Activated CD4-positive, alpha-beta T cell treated with anti-CD3 and anti-CD28 coated beads for 1 hour (primary cell): ENCODE results near the gene ZNF618.

ENCODE experiments used
- DNase-seq: peaks from one replicate; pipeline ENCODE4 v3.0.0-alpha.2; 2020

Gene ZNF618

GRCh38 chr9:114004221-114004716 is 128.2 kb downstream of the ZNF618 start:
- DNase-seq = no peak

GRCh38 chr9:114005371-114006154 is 129.5 kb downstream of the ZNF618 start:
- no peak for DNase-seq

DNA sequence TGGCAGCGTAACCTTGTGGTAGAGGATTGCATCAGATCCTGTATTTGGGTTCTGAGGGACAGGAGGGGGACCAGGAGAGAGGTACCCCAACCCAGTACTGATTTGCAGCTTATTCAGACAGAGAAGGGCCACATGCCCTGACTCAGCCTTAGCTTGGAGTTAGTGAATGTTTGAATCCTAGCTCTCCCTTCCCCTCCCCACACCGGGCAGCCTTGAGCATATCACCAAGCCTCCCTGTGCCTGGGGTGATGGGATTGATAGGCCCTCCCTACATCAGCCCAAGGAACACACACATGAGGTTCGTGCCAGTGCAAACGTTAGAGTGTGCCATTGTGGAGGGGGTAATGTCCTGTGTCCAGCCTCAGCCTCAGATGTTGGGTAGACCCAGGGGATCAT is 130.0 kb downstream of the ZNF618 start:
- peak; percentile 3 for DNase-seq

DNA sequence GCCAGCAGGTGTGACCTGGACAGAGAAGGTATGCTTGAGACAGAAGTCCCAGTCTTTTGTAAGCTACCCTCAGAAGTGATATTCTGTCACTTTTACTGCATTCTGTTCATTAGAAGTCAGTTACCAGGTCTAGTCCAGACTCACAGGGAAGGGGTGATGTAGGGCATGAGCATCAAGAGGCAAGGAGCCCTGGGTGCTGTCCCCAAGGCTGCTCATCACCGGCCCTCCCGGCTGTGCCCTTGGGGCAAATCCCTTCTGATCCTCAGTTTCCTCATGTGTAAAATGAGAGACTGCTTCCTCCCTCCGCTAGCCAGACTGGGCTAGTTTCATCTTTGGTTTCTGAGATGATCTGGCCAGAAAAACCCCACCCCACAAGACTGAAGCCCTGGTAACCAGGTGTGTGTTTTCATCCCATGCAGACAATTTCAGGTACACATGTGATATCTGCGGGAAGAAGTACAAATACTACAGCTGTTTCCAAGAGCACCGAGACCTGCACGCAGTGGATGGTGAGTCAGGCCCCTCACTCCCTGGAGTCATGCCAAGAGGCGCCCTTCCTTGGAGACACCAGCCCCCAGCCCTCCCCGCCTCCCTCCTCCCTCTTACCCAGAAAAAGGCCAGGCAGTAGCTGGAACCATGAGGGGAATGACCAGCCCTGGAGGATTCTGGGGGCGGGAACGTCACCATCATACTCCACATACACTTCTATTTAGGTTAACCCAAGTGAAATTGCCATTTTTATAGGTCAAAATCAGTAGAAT is 131.0 kb downstream of the ZNF618 start:
- DNase-seq = no peak

DNA sequence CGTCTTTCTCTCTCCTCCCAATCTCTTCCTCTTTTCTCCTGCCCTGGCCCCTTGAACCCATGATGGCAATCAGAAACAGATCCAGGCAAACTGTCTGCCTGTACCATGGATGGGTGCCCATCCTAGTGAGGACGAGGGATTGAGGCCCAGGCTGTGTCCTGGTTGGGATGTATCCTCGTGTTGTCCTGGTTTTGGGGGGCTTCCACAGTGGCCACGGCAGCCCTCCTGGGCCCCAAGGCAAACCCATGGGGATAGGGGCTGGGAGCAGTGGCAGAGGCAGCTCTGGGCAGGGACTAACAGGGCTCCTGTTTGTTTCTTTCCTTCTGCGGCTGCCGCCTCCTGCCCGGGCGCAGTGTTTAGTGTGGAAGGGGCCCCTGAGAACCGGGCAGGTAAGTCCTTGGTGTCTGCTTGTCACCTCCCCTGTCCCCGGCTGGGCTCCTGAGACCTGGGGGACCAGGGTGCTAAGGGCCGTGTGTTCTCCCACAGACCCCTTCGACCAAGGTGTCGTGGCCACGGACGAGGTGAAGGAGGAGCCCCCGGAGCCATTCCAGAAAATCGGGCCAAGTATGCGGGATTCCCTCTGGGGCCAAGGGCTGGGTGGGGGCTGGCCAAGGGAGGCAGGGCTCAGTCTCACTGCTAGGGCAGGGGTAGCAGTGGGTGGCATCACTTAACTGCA is 132.0 kb downstream of the ZNF618 start:
- DNase-seq = no peak

GRCh38 chr9:114008667-114009410 is 132.7 kb downstream of the ZNF618 start:
- DNase-seq = no peak

DNA sequence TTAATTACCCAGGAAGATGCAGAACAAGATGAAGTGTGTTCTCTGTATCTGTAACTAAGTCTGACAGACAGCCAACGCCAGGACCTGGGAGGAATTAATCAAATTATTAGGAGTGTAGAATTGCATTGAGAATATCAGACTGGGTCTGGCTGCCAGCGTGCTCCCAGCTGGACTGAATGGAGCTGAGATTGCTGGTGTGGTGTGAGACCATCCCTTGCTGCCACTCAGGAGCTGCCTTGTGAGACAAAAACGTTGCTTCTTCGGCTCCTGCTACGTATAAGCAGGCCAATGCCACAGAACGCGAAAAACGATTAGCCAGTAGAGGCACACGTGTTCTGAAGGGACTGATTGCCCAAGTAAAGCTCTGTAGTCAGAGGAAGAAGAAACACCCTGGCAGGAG is 135.2 kb downstream of the ZNF618 start:
- DNase-seq = no peak

- no peak for DNase-seq
These were observed 136.0 kb downstream of the ZNF618 start for GRCh38 chr9:114012126-114012525.

- no peak for DNase-seq
These were observed 137.9 kb downstream of the ZNF618 start for GRCh38 chr9:114014044-114014443.

DNA sequence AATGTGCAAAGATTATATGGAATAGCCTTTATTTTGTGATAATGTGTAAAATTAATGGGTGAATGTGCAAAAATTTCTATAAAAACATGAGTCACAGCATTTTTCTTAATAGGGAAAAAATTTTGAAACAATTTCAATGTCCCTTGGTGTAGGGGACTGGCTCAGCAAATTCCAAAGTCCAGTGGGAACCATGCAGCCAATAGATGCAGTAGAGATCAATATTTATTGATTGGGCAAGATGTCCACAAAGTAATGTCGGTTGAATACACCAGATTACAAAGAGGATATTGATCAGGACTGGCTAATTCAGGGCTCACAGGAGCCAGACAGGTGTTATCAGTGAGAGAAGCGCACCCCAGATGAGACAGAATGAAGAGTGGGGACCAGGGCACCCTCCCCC is 139.5 kb downstream of the ZNF618 start:
- no peak for DNase-seq

DNA sequence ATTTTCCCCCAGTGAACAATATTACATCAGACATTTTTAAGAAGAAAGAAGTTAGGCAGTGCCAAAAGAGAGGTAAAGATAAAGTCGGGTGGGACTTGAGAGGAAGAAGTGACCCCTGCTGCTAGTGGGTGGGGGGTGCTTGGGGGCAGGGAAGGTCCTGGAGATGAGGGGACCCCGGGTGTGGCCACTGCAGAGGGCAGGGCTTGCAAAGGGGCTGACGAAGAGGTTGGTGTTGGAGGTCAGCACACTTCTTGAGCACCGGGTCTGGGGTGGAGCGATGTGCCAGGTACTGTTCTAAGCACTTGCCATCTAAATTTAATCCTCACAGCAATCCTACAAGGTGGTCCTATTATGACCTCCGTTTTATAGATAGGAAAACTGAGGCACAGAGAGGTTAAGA is 140.0 kb downstream of the ZNF618 start:
- no peak for DNase-seq

- DNase-seq = no peak
These were observed 140.7 kb downstream of the ZNF618 start for GRCh38 chr9:114016629-114017423.

DNA sequence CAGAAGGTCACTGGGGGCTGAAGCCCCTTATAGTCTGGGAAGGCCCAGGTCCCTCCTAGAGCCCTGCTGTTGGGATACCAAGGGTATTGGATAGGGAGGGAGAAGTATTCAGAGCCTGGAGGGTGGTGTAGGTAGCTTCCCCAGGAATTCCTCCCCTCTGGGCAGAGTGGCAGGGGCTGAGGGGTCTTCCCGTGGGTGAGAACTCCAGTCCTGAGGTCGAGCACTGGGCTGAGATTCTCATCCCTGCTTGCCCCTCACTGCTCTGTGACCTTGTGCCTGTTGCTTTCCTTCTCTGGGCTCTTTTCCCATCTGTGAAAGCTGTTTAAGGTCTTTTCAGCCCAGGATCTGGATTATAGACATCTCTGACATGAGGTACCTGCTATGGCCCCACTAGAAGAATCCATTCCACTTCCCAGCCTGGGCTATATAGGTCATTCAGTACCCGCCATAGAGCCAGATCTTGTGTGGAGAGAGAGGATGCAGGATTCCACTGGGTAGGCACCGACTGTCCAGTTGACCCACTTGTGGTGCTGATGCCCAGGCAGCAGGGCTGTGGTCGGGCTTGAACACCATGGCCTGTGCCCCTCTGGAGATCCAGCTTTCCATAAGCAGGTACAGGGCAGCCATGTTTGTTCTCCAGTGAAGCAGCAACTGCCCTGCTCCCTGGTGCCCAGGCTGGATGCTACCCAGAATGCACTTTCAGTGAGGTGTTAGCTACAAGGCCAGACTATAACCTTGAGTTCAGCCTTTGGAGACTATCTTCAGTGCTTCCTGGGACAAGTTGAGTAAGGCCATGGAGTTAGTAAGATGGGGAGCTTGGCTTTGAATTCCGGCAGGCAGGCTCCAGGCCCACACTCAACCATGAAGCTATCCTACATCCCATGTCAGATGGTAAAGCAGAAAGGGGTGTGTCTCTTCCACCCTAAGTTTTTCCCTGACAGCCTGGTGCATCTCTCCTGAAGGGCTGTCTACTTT is 141.9 kb downstream of the ZNF618 start:
- no peak for DNase-seq

DNA sequence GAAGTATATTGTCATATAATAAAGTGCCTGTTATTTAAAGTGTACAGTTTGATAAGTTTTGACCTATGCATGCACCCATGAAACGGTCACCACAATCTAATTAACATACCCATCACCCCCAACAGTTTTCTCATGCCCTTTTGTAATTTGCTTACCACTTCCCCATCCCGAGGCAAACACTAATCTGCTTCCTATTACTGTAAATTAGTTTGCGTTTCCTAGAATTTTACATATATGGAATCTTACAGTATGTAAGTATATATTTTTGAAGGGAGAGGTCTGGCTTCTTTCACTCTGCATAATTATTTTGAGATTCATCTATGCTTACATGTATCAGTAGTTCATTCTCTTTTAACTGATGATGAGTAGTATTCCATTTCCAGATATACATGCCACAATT is 145.5 kb downstream of the ZNF618 start:
- no peak for DNase-seq

DNA sequence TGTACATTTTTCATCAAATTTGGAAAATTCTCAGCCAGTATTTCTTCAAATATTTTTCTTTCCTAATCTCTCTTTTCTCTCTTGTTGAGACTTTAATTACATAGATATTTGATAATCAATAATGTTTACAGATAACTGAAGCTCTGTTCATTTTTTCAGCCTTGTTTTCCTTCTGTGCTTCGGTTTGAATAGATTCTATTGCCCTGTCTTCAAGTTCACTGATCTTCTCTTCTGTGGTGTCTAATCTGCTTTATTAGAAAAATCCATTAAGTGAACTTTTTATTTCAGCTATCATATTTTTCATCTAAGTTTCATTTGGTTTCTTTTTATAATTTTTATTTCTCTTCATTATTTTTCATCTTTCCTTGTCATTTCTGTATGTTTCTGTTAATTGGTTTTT is 147.9 kb downstream of the ZNF618 start:
- DNase-seq = no peak

GRCh38 chr9:114025196-114025753 is 149.2 kb downstream of the ZNF618 start:
- DNase-seq = no peak

GRCh38 chr9:114025760-114026159 is 149.7 kb downstream of the ZNF618 start:
- no peak for DNase-seq

GRCh38 chr9:114026335-114026734 is 150.2 kb downstream of the ZNF618 start:
- DNase-seq = no peak

DNA sequence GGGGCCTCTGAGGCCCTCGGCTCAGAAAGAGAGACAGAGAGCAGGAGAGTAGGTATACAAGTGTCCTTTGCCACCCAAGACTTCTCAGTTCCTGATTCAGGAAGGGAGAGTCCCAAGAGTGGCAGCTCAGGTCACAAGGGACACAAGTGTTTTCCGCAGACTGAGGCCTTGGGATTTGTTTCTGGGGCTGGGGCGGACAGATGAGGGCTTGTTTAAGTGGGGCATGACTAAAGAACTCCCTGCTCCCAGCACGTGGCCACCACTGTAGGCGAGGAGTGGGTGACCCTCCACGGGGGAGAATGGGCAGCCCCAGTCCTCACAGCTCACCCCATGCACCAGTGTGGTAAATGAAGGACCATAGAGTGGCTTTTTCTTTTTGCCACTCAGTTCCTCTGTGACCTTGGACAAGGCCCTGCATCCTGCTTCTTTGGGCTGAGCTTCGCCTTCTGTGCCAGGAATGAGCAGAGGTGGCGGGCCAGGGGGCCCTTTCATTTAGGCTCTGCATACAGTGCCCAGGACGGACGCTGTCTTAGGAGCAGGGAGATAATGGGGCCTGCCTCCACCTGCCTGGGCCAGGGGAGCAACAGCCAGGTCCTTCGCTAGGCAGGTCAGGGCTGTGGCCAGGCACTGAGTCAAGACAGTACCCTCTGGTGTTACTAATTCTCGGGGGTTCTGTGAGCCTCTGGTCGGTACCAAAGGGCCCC is 151.2 kb downstream of the ZNF618 start:
- DNase-seq = no peak
